Heart left ventricle (tissue), 13 donors: Measurements from ENCODE around the gene ABHD18.

Experiments used
- CTCF ChIP-seq, 12 donors: fragments of 200-600 bp; sonication (generic) in 4 of 12; IDR thresholded peaks; one replicate each; pipeline versions ENCODE4 v1.5.0 to v1.8.0; 2018 to 2022; ENCODE audit warnings: antibody characterized with exemption in 12 of 12, mild to moderate bottlenecking in 5 of 12
- POLR2A ChIP-seq, 2 donors: fragments of 450-650 bp; IDR thresholded peaks; one replicate each; pipeline ENCODE4 v1.6.1; 2017; ENCODE audit warnings: antibody characterized with exemption in 2 of 2, mild to moderate bottlenecking in 2 of 2, moderate library complexity in 2 of 2
- donor health status: ischemic (EF 13 %, LVEDD 7.1; RV severe dilation, severe dysfunction).
- donor health status: DM: no; HTN: yes; CAD: no.
- donor health status: DM: no; HTN: no; CAD: no.
- donor health status: ischemic (EF 25% LVEDD 6.9; RV normal size, moderate dysfunction).
- donor health status: ischemic (EF 25% LVEDD 5.7; RV mildly dilated, moderate dysfunction).
- donor health status: ischemic (EF 35%, LVEDD 5.7; RV mildly dilated, moderate dysfunction).
- donor health status: nonischemic (EF 11% LVEDD 7.7; RV severe dilation, severe dysfunction).
- donor health status: DM: yes; HTN: yes; CAD: no.
- donor health status: PGD.
- donor health status: ischemic (EF 29% LVEDD 5.4; RV normal size, mild dysfunction).
- donor health status: nonischemic (EF 23%, LVEDD 6.1; RV moderate dilation, normal function).

DNA sequence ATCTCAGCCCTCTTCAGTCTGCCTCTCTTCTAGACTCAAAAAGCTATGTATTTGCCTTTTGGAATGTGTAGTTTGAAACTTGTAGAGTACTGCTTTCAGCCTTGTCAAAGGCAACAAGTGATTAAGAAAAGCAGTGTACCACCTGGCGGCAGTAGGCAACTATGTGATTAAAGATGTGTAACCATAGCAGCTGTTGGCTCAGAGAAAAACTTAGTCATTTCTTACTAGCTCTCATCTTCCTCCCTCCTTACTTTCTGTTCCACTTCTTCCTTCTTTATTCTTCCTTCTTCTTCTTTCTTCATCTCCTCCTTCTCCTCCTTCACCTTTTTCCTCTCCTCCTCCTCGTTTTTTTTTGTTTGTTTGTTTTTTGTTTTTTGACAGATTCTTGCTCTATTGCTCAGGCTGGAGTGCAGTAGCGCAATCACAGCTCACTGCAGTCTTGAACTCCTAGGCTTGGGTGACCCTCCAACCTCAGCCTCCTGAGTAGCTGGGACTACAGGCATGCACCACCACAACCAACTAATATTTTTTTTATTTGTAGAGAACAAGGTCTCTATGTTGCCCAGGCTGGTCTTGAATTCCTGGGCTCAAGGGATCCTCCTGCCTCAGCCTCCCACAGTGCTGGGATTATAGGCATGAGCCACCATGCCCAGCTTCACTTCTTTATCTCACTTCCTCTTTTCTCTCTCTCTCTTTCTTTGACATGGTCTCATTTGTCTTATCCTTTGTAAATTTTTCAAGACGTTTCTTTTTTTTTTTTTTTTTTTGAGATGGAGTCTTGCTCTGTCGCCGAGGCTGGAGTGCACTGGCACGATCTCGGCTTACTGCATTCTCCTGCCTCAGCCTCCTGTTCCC lies 32.6 kb downstream of the ABHD18 start:
- TF ChIP-seq POLR2A (IDR thresholded peaks at IDR 0.05) (no peak), CTCF (IDR thresholded peaks at IDR 0.05) (peak in 3 of 12 donors; percentile 7 to 35 (median 18))
